ENCODE data around the gene ZBTB7C.

Gene ZBTB7C

GRCh38 chr18:48028696-48029095, 380.5 kb downstream of the ZBTB7C start:
- no peak for TF ChIP-seq SIN3A (IDR thresholded peaks at IDR 0.05; ENCODE audit: borderline replicate concordance, insufficient read depth, low read length)
- TF ChIP-seq REST (IDR thresholded peaks at IDR 0.05; ENCODE audit: insufficient read depth in 1 of 2, low read depth in 2 of 2, low read length in 2 of 2): no peak
- no peak for TF ChIP-seq FOXP2 (optimal IDR thresholded peaks at IDR 0.05; ENCODE audit: borderline replicate concordance, extremely low read depth, extremely low read length, insufficient read depth)
- no peak for TF ChIP-seq TAF1 (IDR thresholded peaks at IDR 0.05; ENCODE audit: borderline replicate concordance, insufficient read depth, low read length)
- TF ChIP-seq POLR2AphosphoS5 (IDR thresholded peaks at IDR 0.05; ENCODE audit: low read depth, low read length): no peak

GRCh38 chr18:48028081-48028480, 381.1 kb downstream of the ZBTB7C start:
- TF ChIP-seq POLR2AphosphoS5 (IDR thresholded peaks at IDR 0.05; ENCODE audit: low read depth, low read length): no peak

DNA sequence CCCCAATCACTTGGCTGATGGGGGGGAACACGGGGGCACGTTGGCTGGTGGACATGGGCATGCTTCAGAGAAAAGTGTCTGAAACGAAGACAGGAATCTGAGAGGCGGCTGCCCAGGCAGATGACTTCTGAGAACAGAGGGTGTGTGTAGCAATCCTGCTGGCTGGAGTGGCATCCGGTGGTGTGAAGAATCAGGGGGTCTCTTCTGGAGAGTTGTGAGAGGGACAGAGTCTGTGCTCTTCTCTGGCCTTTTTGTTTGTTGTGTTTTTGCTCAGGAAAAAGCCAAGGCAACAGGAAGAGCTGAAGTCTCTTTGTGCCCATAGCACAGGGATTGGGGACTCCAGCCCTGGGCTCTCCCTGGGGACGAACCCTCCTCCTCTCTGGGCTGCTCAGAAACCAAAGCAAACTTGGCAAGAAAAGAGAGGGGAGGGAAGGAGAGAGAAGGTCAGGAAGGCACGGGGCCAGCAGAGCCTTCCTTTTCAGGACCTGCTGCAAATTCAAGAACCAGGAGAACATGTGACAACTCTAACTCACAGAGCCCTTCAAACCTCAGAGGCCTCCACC, 381.7 kb downstream of the ZBTB7C start:
- TF ChIP-seq TAF1 (IDR thresholded peaks at IDR 0.05; ENCODE audit: borderline replicate concordance, insufficient read depth, low read length): no peak
- no peak for TF ChIP-seq FOXP2 (optimal IDR thresholded peaks at IDR 0.05; ENCODE audit: borderline replicate concordance, extremely low read depth, extremely low read length, insufficient read depth)
- TF ChIP-seq POLR2AphosphoS5 (IDR thresholded peaks at IDR 0.05; ENCODE audit: low read depth, low read length): no peak
- TF ChIP-seq REST (IDR thresholded peaks at IDR 0.05; ENCODE audit: insufficient read depth in 1 of 2, low read depth in 2 of 2, low read length in 2 of 2): no peak
- no peak for TF ChIP-seq SIN3A (IDR thresholded peaks at IDR 0.05; ENCODE audit: borderline replicate concordance, insufficient read depth, low read length)

- no peak for TF ChIP-seq REST (IDR thresholded peaks at IDR 0.05; ENCODE audit: insufficient read depth in 1 of 2, low read depth in 2 of 2, low read length in 2 of 2)
These were observed 383.0 kb downstream of the ZBTB7C start for GRCh38 chr18:48026216-48026615.

- TF ChIP-seq FOXP2 (optimal IDR thresholded peaks at IDR 0.05; ENCODE audit: borderline replicate concordance, extremely low read depth, extremely low read length, insufficient read depth) (no peak), TAF1 (IDR thresholded peaks at IDR 0.05; ENCODE audit: borderline replicate concordance, insufficient read depth, low read length) (no peak), POLR2AphosphoS5 (IDR thresholded peaks at IDR 0.05; ENCODE audit: low read depth, low read length) (no peak), REST (IDR thresholded peaks at IDR 0.05; ENCODE audit: insufficient read depth in 1 of 2, low read depth in 2 of 2, low read length in 2 of 2) (no peak), SIN3A (IDR thresholded peaks at IDR 0.05; ENCODE audit: borderline replicate concordance, insufficient read depth, low read length) (no peak)
These were observed 384.1 kb downstream of the ZBTB7C start for GRCh38 chr18:48024881-48025660.
